ENCODE measurements around the gene MVP. TPM values are rescaled to one million over a fixed set of nuclear protein-coding genes. Genes with fewer than 3 reads are reported as not detected.

Gene MVP
- total RNA-seq, 1 experiment from 2014 or later, result 72.5 TPM

- H3K27me3 ChIP-seq (replicated peaks; ENCODE audit: control insufficient read depth, insufficient read depth, low read length), result no peaks in the 10 kb centered on the region
- no TSS peak for BruUV-seq (replicated peaks)
- no peak for DNase-seq
- no peak for TF ChIP-seq CTCF (IDR thresholded peaks at IDR 0.05; ENCODE audit: insufficient read depth in 1 of 2, low read depth in 1 of 2, low read length in 1 of 2, severe bottlenecking in 1 of 2, unreplicated experiment in 1 of 2)
- no peaks in the 10 kb centered on the region for H3K36me3 ChIP-seq (ENCODE audit: control insufficient read depth, insufficient read depth, low read length)
- Mint-ChIP-seq H3K4me3 (ENCODE audit: unreplicated experiment) (no peak overlapping the region), H3K27ac (ENCODE audit: unreplicated experiment) (peak overlapping the region; percentile 53), H3K4me1 (ENCODE audit: low read depth, unreplicated experiment) (peaks cover 21% of the 10 kb centered on the region), H3K36me3 (ENCODE audit: insufficient read depth, unreplicated experiment) (peaks cover 27% of the 10 kb centered on the region), H3K9me3 (ENCODE audit: unreplicated experiment) (no peaks in the 10 kb centered on the region), H3K27me3 (ENCODE audit: insufficient read depth, unreplicated experiment) (no peaks in the 10 kb centered on the region)
- ChIA-PET CTCF (interaction anchor here (1.5 to 1.9 kb wide), 2 partner anchors 9 to 23 kb away, joined by 3 to 7 read pairs; partner anchors contain the start of gene PAGR1), POLR2A (no interaction called here)
- peaks cover 53% of the 10 kb centered on the region for H3K4me1 ChIP-seq
- intact Hi-C loops (cut with micrococcal nuclease; ENCODE audit: unreplicated experiment), result no loop called here
- no peak overlapping the region for H3K4me3 ChIP-seq (ENCODE audit: low read depth, low read length)
- H3K9me3 ChIP-seq, result no peaks in the 10 kb centered on the region
Measured at GRCh38 chr16:29825145-29826044, 5.1 kb downstream of the MVP start.

- Histone ChIP-seq H3K36me3 (ENCODE audit: control insufficient read depth, insufficient read depth, low read length) (no peaks in the 10 kb centered on the region), H3K4me3 (ENCODE audit: low read depth, low read length) (no peak overlapping the region), H3K9me3 (no peaks in the 10 kb centered on the region), H3K27me3 (replicated peaks; ENCODE audit: control insufficient read depth, insufficient read depth, low read length) (no peaks in the 10 kb centered on the region), H3K4me1 (peaks cover 54% of the 10 kb centered on the region)
- POLR2A ChIA-PET, result no interaction called here
- Mint-ChIP-seq H3K27me3 (ENCODE audit: insufficient read depth, unreplicated experiment) (no peaks in the 10 kb centered on the region), H3K27ac (ENCODE audit: unreplicated experiment) (peak overlapping the region; percentile 83), H3K36me3 (ENCODE audit: insufficient read depth, unreplicated experiment) (peaks cover 22% of the 10 kb centered on the region), H3K9me3 (ENCODE audit: unreplicated experiment) (no peaks in the 10 kb centered on the region), H3K4me3 (ENCODE audit: unreplicated experiment) (no peak overlapping the region), H3K4me1 (ENCODE audit: low read depth, unreplicated experiment) (peaks cover 27% of the 10 kb centered on the region)
- TF ChIP-seq CTCF (IDR thresholded peaks at IDR 0.05; ENCODE audit: insufficient read depth in 1 of 2, low read depth in 1 of 2, low read length in 1 of 2, severe bottlenecking in 1 of 2, unreplicated experiment in 1 of 2), result no peak
- no peak for DNase-seq
- intact Hi-C loops (cut with micrococcal nuclease; ENCODE audit: unreplicated experiment), result no loop called here
- CTCF ChIA-PET, result interaction anchor here (1.0 to 1.5 kb wide), 2 partner anchors 17 to 23 kb away, joined by 3 to 7 read pairs; no protein-coding TSS in a partner anchor
- no TSS peak for BruUV-seq (replicated peaks)
Measured at GRCh38 chr16:29826342-29826695, 6.1 kb downstream of the MVP start.

GRCh38 chr16:29830774-29831173, 10.5 kb downstream of the MVP start:
- H3K36me3 Mint-ChIP-seq (ENCODE audit: insufficient read depth, unreplicated experiment), result peaks cover 24% of the 10 kb centered on the region
- intact Hi-C loops (cut with micrococcal nuclease; ENCODE audit: unreplicated experiment), result no loop called here
- no peak for TF ChIP-seq CTCF (IDR thresholded peaks at IDR 0.05; ENCODE audit: insufficient read depth in 1 of 2, low read depth in 1 of 2, low read length in 1 of 2, severe bottlenecking in 1 of 2, unreplicated experiment in 1 of 2)
- BruUV-seq (replicated peaks), result no TSS peak
- H3K27me3 Mint-ChIP-seq (ENCODE audit: insufficient read depth, unreplicated experiment), result no peaks in the 10 kb centered on the region
- H3K9me3 Mint-ChIP-seq (ENCODE audit: unreplicated experiment), result no peaks in the 10 kb centered on the region
- Histone ChIP-seq H3K36me3 (ENCODE audit: control insufficient read depth, insufficient read depth, low read length) (0 out of 2 replicates have a peak, but pooled peaks cover 2% of the 10 kb centered on the region), H3K27me3 (replicated peaks; ENCODE audit: control insufficient read depth, insufficient read depth, low read length) (no peaks in the 10 kb centered on the region), H3K4me1 (peaks cover 37% of the 10 kb centered on the region), H3K4me3 (ENCODE audit: low read depth, low read length) (no peak overlapping the region), H3K9me3 (no peaks in the 10 kb centered on the region)
- H3K27ac Mint-ChIP-seq (ENCODE audit: unreplicated experiment), result peak overlapping the region; percentile 89
- DNase-seq, result no peak
- CTCF ChIA-PET, result no interaction called here
- peak overlapping the region; percentile 59 for H3K4me3 Mint-ChIP-seq (ENCODE audit: unreplicated experiment)
- peaks cover 20% of the 10 kb centered on the region for H3K4me1 Mint-ChIP-seq (ENCODE audit: low read depth, unreplicated experiment)
- POLR2A ChIA-PET, result no interaction called here
